HepG2 (cell line): ENCODE results near the gene PKP3. TPM values are rescaled to one million over a fixed set of nuclear protein-coding genes. Genes with fewer than 3 reads are reported as not detected.

ENCODE experiments used
- AHDC1 ChIP-seq: sonication (generic); formaldehyde crosslinking; IDR thresholded peaks from 2 replicates; pipeline ENCODE4 v1.5.1; 2020; ENCODE audit warnings: mild to moderate bottlenecking, missing genetic modification reagents, borderline replicate concordance
- ATAD3A ChIP-seq: sonication (generic); formaldehyde crosslinking; IDR thresholded peaks from 2 replicates; pipeline ENCODE4 v1.4.0; 2020; ENCODE audit warnings: missing genetic modification reagents
- ATF7-NPFF ChIP-seq: sonication (generic); formaldehyde crosslinking; IDR thresholded peaks from 2 replicates; pipeline ENCODE4 v1.8.1; 2023; ENCODE audit warnings: mild to moderate bottlenecking, low read depth, missing genetic modification reagents, moderate library complexity
- CBFB ChIP-seq: sonication (generic); formaldehyde crosslinking; IDR thresholded peaks from 2 replicates; pipeline ENCODE4 v1.4.0; 2020; ENCODE audit warnings: missing genetic modification reagents
- HIVEP1 ChIP-seq: sonication (generic); formaldehyde crosslinking; IDR thresholded peaks from 2 replicates; pipeline ENCODE4 v1.4.0; 2020; ENCODE audit warnings: mild to moderate bottlenecking, missing genetic modification reagents
- HMGXB4 ChIP-seq, 2 experiments: sonication (generic) in 1 of 2; formaldehyde crosslinking in 1 of 2; IDR thresholded peaks; 2 replicates each; pipeline versions ENCODE4 v1.4.0 to v1.6.1; 2018 to 2020; ENCODE audit warnings: missing genetic modification reagents in 2 of 2, borderline replicate concordance in 1 of 2, low read depth in 1 of 2, mild to moderate bottlenecking in 1 of 2, missing biosample characterization in 1 of 2
- HOMEZ ChIP-seq: IDR thresholded peaks from 2 replicates; pipeline ENCODE4 v1.6.1; 2016; ENCODE audit warnings: low read depth
- JUN ChIP-seq: sonication (generic); formaldehyde crosslinking; IDR thresholded peaks from 2 replicates; pipeline ENCODE4 v1.4.0; 2020; ENCODE audit warnings: mild to moderate bottlenecking, missing genetic modification reagents
- KLF12 ChIP-seq: sonication (generic); formaldehyde crosslinking; IDR thresholded peaks from 2 replicates; pipeline ENCODE4 v1.4.0; 2020; ENCODE audit warnings: missing genetic modification reagents, borderline replicate concordance
- MIER2 ChIP-seq: IDR thresholded peaks from 2 replicates; pipeline ENCODE4 v1.6.1; 2016; ENCODE audit warnings: missing biosample characterization, missing genetic modification reagents
- PITX1 ChIP-seq: sonication (generic); formaldehyde crosslinking; IDR thresholded peaks from 2 replicates; pipeline ENCODE4 v1.5.1; 2020; ENCODE audit warnings: mild to moderate bottlenecking, missing genetic modification reagents
- RFXAP ChIP-seq: sonication (generic); formaldehyde crosslinking; IDR thresholded peaks from 2 replicates; pipeline ENCODE4 v1.4.0; 2020; ENCODE audit warnings: missing genetic modification reagents, borderline replicate concordance
- SATB2 ChIP-seq: sonication (generic); formaldehyde crosslinking; IDR thresholded peaks from 2 replicates; pipeline ENCODE4 v1.5.0; 2020; ENCODE audit warnings: missing genetic modification reagents
- YEATS4 ChIP-seq: sonication (generic); formaldehyde crosslinking; IDR thresholded peaks from 2 replicates; pipeline ENCODE4 v1.4.0; 2020; ENCODE audit warnings: missing genetic modification reagents, borderline replicate concordance
- ZMYM2 ChIP-seq: sonication (generic); formaldehyde crosslinking; IDR thresholded peaks from 2 replicates; pipeline ENCODE4 v1.8.0; 2022; ENCODE audit warnings: mild to moderate bottlenecking, missing genetic modification reagents
- ZNF562 ChIP-seq: sonication (generic); formaldehyde crosslinking; IDR thresholded peaks from 2 replicates; pipeline ENCODE4 v1.8.0; 2022; ENCODE audit warnings: missing genetic modification reagents, borderline replicate concordance
- ZNF563 ChIP-seq: sonication (generic); formaldehyde crosslinking; IDR thresholded peaks from 2 replicates; pipeline ENCODE4 v1.8.0; 2022; ENCODE audit warnings: mild to moderate bottlenecking, moderate library complexity, missing genetic modification reagents
- ZNF749 ChIP-seq: sonication (generic); formaldehyde crosslinking; IDR thresholded peaks from 2 replicates; pipeline ENCODE4 v1.8.0; 2022; ENCODE audit warnings: mild to moderate bottlenecking, missing genetic modification reagents, moderate library complexity, borderline replicate concordance
- polyA plus RNA-seq, 8 experiments: library from polyadenylated mRNA; depleted of rRNA in 3 of 8; stranded (reverse) in 7 of 8; unstranded in 1 of 8; fragments of >200 nt; fragmentation: Illumina TruSeq in 4 of 8; extraction: Trizol in 4 of 8; gene quantifications; 2 replicates each; pipeline versions ENCODE4 v1.2.1 to v1.2.3, GENCODE V29; 2011 to 2016; ENCODE audit warnings: low read depth in 4 of 8, missing spikeins in 1 of 8, mixed read lengths in 1 of 8; ENCODE audit not compliant: insufficient read depth in 1 of 8
- total RNA-seq, 5 experiments: library from RNA; depleted of rRNA; stranded (reverse); fragments of >200 nt; fragmentation: Illumina TruSeq; extraction: Trizol; gene quantifications; 2 replicates each; pipeline ENCODE4 v1.2.3, GENCODE V29; 2016; ENCODE audit warnings: low read depth in 1 of 5

PKP3 gene
- total and polyA plus RNA-seq, 2 of the 13 experiments (the other 11 are each of a cell fraction or from before 2014, with no cell fraction given) = 18.0 to 28.7 TPM

- TF ChIP-seq MIER2 (CRISPR knock-in tag) = no peak
- peak; percentile 31; the same call in 1 of the 2 replicates for TF ChIP-seq ZNF563 (CRISPR knock-in tag)
- no peak for TF ChIP-seq HOMEZ (CRISPR knock-in tag)
- no peak for TF ChIP-seq SATB2 (CRISPR knock-in tag)
- no peak for TF ChIP-seq YEATS4 (CRISPR knock-in tag)
- TF ChIP-seq ZMYM2 (CRISPR knock-in tag) = peak; percentile 74
- no peak for TF ChIP-seq AHDC1 (CRISPR knock-in tag)
- TF ChIP-seq ATAD3A (CRISPR knock-in tag) = no peak
- peak; percentile 32; the same call in 1 of the 2 replicates for TF ChIP-seq ZNF749
- peak; percentile 69; the same call in 1 of the 2 replicates for TF ChIP-seq CBFB (CRISPR knock-in tag)
- no peak for TF ChIP-seq KLF12 (CRISPR knock-in tag)
- no peak for TF ChIP-seq JUN (CRISPR knock-in tag)
- no peak for TF ChIP-seq RFXAP (CRISPR knock-in tag)
- no peak for TF ChIP-seq ZNF562 (CRISPR knock-in tag)
- TF ChIP-seq HIVEP1 = peak; percentile 72
- TF ChIP-seq PITX1 = 0 out of 2 replicates have a peak, but pooled peaks have one; percentile 11
- TF ChIP-seq HMGXB4 (CRISPR knock-in tag; IDR thresholded peaks at IDR 0.05; ENCODE audit: borderline replicate concordance in 1 of 2, low read depth in 1 of 2) = peak; percentile 85 to 92
- TF ChIP-seq ATF7-NPFF (CRISPR knock-in tag) = 0 out of 2 replicates have a peak, but pooled peaks have one; percentile 42
These were observed 3.0 kb downstream of the PKP3 start (continued) for GRCh38 chr11:396948-397548.
